HepG2 (cell line): Measurements from ENCODE around the gene TNFRSF25. TPM values are rescaled to one million over a fixed set of nuclear protein-coding genes. Genes with fewer than 3 reads are reported as not detected.
A peak's percentile ranks its signal among the peaks of the same experiment; 100 is the strongest.

Source experiments
- AHDC1 ChIP-seq: sonication (generic); formaldehyde crosslinking; IDR thresholded peaks from 2 replicates; pipeline ENCODE4 v1.5.1; 2020; ENCODE audit warnings: mild to moderate bottlenecking, missing genetic modification reagents, borderline replicate concordance
- CBX1 ChIP-seq: IDR thresholded peaks from one replicate; pipeline ENCODE4 v1.6.1; 2016; ENCODE audit warnings: antibody characterized with exemption, low read depth
- CCDC6 ChIP-seq: sonication (generic); formaldehyde crosslinking; IDR thresholded peaks from 2 replicates; pipeline ENCODE4 v1.8.1; 2022; ENCODE audit warnings: mild to moderate bottlenecking, missing genetic modification reagents, moderate library complexity
- ELF1 ChIP-seq: sonication (generic); formaldehyde crosslinking; IDR thresholded peaks from 2 replicates; pipeline ENCODE4 v1.4.0; 2020; ENCODE audit warnings: missing genetic modification reagents
- KDM5B ChIP-seq: sonication (generic); formaldehyde crosslinking; IDR thresholded peaks from 2 replicates; pipeline ENCODE4 v1.4.0; 2020; ENCODE audit warnings: missing genetic modification reagents, mild to moderate bottlenecking, borderline replicate concordance
- NBN ChIP-seq: fragments of 450-650 bp; conservative IDR thresholded peaks from 2 replicates; pipeline ENCODE4 v1.6.1; 2017
- NFAT5 ChIP-seq: sonication (generic); formaldehyde crosslinking; IDR thresholded peaks from 2 replicates; pipeline ENCODE4 v1.4.0; 2020; ENCODE audit warnings: missing genetic modification reagents
- NFKB2 ChIP-seq: sonication (generic); formaldehyde crosslinking; IDR thresholded peaks from 2 replicates; pipeline ENCODE4 v1.4.0; 2020; ENCODE audit warnings: missing genetic modification reagents, borderline replicate concordance
- ZNF142 ChIP-seq: sonication (generic); formaldehyde crosslinking; IDR thresholded peaks from 2 replicates; pipeline ENCODE4 v1.4.0; 2020; ENCODE audit warnings: missing genetic modification reagents
- ZNF746 ChIP-seq: sonication (generic); formaldehyde crosslinking; IDR thresholded peaks from 2 replicates; pipeline ENCODE4 v1.8.0; 2022; ENCODE audit warnings: mild to moderate bottlenecking, missing genetic modification reagents
- ZNF766 ChIP-seq: sonication (generic); formaldehyde crosslinking; IDR thresholded peaks from 2 replicates; pipeline ENCODE4 v1.5.0; 2020; ENCODE audit warnings: missing genetic modification reagents, borderline replicate concordance
- polyA plus RNA-seq, 8 experiments: library from polyadenylated mRNA; depleted of rRNA in 3 of 8; stranded (reverse) in 7 of 8; unstranded in 1 of 8; fragments of >200 nt; fragmentation: Illumina TruSeq in 4 of 8; extraction: Trizol in 4 of 8; gene quantifications; 2 replicates each; pipeline versions ENCODE4 v1.2.1 to v1.2.3, GENCODE V29; 2011 to 2016; ENCODE audit warnings: low read depth in 4 of 8, missing spikeins in 1 of 8, mixed read lengths in 1 of 8; ENCODE audit not compliant: insufficient read depth in 1 of 8
- total RNA-seq, 5 experiments: library from RNA; depleted of rRNA; stranded (reverse); fragments of >200 nt; fragmentation: Illumina TruSeq; extraction: Trizol; gene quantifications; 2 replicates each; pipeline ENCODE4 v1.2.3, GENCODE V29; 2016; ENCODE audit warnings: low read depth in 1 of 5
- TF ChIP-seq, protein P1 (sequence below): IDR thresholded peaks from 2 replicates; pipeline ENCODE4 v1.6.1; 2016

The TNFRSF25 gene
- total and polyA plus RNA-seq, 2 of the 13 experiments (the other 11 are each of a cell fraction or from before 2014, with no cell fraction given) = 1.4 to 1.5 TPM

DNA sequence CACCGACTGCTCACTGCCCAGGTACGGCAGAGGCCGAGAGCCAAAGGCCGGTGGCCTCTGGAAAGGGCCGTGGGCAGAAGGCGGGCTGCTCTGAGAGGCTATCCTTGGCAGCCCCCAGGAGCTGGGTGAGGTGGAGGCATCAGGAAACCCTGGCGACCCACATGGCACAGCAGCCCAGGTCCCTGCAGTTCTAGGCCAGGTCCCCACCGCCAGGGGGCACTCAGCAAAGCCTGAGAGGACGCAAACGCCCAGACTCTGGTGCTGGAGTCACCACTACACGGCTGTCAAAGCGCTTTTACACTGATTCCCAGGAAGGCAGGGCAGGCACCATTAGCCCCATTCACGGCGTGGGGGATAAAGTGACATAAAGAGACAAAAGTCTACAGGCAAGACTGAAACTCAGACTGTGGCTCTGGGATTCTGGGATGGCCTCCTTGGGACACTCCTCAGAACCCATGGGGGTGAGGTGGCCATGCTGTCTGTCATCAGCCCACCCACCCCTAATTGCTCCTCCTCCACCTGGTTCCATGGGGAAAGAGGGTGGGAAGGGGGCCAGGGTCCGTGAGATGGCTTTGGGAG, 20.5 kb upstream of the TNFRSF25 start (continued):
- TF ChIP-seq NFAT5 = no peak
- TF ChIP-seq NBN = no peak
- TF ChIP-seq CCDC6 = no peak
- 0 out of 2 replicates have a peak, but pooled peaks have one; percentile 27 for TF ChIP-seq KDM5B (CRISPR knock-in tag)
- no peak for TF ChIP-seq ZNF142 (CRISPR knock-in tag)
- no peak for TF ChIP-seq AHDC1 (CRISPR knock-in tag)
- TF ChIP-seq, protein P1, sequence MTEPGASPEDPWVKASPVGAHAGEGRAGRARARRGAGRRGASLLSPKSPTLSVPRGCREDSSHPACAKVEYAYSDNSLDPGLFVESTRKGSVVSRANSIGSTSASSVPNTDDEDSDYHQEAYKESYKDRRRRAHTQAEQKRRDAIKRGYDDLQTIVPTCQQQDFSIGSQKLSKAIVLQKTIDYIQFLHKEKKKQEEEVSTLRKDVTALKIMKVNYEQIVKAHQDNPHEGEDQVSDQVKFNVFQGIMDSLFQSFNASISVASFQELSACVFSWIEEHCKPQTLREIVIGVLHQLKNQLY (CRISPR knock-in tag) = no peak
- TF ChIP-seq ZNF746 (CRISPR knock-in tag) = no peak
- TF ChIP-seq NFKB2 (CRISPR knock-in tag) = peak; percentile 35; the same call in 1 of the 2 replicates
- TF ChIP-seq ELF1 (CRISPR knock-in tag) = no peak
- TF ChIP-seq ZNF766 (CRISPR knock-in tag) = no peak
- TF ChIP-seq CBX1 = no peak
